ENCODE results near the gene SCAPER. TPM values are rescaled to one million over a fixed set of nuclear protein-coding genes. Genes with fewer than 3 reads are reported as not detected.

Gene SCAPER
- total RNA-seq, 1 experiment from 2014 or later = 15.3 TPM

DNA sequence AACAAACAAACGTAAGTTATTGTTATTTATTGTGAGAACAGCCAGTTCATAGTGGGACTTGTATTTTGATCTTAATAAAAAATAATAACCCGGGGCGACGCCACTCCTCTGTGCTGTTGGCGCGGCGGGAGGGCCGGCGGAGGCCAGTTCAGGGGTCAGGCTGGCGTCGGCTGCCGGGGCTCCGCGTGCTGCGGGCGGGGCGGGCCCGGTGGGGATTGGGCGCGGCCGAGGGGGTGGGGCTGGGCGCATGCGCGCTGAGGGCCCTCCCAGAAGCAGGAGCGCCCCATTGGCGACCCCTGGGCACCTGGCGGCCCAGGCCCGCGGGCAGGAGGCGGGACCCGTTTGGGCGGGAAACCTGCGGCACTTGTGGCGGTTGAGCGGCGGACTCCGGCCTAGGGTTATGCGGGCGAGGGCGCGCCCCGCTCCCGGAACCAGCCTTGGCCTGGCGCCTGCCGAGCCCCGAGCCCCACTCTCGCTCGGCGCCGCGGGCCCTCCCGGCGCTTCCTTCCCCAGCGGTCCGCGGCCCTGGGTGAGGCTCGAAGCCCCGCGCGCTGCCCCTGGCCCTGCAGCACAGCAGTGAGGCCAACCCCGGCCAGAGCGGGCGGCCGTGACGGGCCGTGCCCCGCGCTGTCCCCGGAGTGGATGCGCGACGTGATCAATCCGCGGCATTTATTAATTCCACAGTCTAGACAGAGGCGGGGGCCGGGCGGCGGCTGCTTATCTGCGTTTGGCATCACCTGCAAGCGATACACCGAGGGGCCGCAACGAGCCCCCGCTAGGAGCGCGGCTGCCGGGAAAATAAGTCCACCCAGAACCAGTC, 562.5 kb downstream of the SCAPER start:
- Histone ChIP-seq H3K36me3 (ENCODE audit: control insufficient read depth, insufficient read depth, low read length) (no peaks in the 10 kb centered on the region), H3K27me3 (ENCODE audit: control insufficient read depth, insufficient read depth, low read length) (peaks cover 16% of the 10 kb centered on the region), H3K27ac (ENCODE audit: low read length) (no peak overlapping the region), H3K4me3 (ENCODE audit: low read depth in 2 of 2, low read length in 2 of 2) (no peak overlapping the region), H3K4me1 (ENCODE audit: control insufficient read depth, insufficient read depth, low read length) (peaks cover 3% of the 10 kb centered on the region; the same call in 1 of the 2 replicates), H3K9me3 (ENCODE audit: control insufficient read depth, insufficient read depth, low read depth, low read length) (no peaks in the 10 kb centered on the region)
- ChIA-PET CTCF (no interaction called here), POLR2A (no interaction called here)
- DNase-seq (ENCODE audit: low read depth, low spot score) = no peak
- TF ChIP-seq REST (IDR thresholded peaks at IDR 0.05; ENCODE audit: insufficient read depth in 1 of 2, low read depth in 2 of 2, low read length in 1 of 2) = no peak
- TF ChIP-seq SIN3A (IDR thresholded peaks at IDR 0.05; ENCODE audit: borderline replicate concordance, insufficient read depth, low read depth, low read length) = no peak
- TF ChIP-seq POLR2AphosphoS5 (IDR thresholded peaks at IDR 0.05; ENCODE audit: low read depth, low read length) = no peak
- TF ChIP-seq, protein P1, sequence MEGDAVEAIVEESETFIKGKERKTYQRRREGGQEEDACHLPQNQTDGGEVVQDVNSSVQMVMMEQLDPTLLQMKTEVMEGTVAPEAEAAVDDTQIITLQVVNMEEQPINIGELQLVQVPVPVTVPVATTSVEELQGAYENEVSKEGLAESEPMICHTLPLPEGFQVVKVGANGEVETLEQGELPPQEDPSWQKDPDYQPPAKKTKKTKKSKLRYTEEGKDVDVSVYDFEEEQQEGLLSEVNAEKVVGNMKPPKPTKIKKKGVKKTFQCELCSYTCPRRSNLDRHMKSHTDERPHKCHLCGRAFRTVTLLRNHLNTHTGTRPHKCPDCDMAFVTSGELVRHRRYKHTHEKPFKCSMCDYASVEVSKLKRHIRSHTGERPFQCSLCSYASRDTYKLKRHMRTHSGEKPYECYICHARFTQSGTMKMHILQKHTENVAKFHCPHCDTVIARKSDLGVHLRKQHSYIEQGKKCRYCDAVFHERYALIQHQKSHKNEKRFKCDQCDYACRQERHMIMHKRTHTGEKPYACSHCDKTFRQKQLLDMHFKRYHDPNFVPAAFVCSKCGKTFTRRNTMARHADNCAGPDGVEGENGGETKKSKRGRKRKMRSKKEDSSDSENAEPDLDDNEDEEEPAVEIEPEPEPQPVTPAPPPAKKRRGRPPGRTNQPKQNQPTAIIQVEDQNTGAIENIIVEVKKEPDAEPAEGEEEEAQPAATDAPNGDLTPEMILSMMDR (IDR thresholded peaks at IDR 0.05) = no peak
- intact Hi-C loops (cut with micrococcal nuclease; ENCODE audit: unreplicated experiment) (no loop called here), in situ Hi-C loops (cut with HindIII; ENCODE audit: low pct_unique_long_range_greater_than_20kb, low sequenced_read_pairs) (no loop called here)
- no TSS peak for BruUV-seq (replicated peaks)
- no peak for ATAC-seq

- CTCF ChIA-PET = interaction anchor here (0.6 kb wide), 1 partner anchor 187 kb away, joined by 6 read pairs; no protein-coding TSS in a partner anchor
- Histone ChIP-seq H3K36me3 (ENCODE audit: control insufficient read depth, insufficient read depth, low read length) (peaks cover under 1% of the 10 kb centered on the region; the same call in 1 of the 2 replicates), H3K27ac (ENCODE audit: low read length) (no peak overlapping the region), H3K27me3 (ENCODE audit: control insufficient read depth, insufficient read depth, low read length) (peaks cover 16% of the 10 kb centered on the region), H3K9me3 (ENCODE audit: control insufficient read depth, insufficient read depth, low read depth, low read length) (no peaks in the 10 kb centered on the region), H3K4me3 (ENCODE audit: low read depth in 2 of 2, low read length in 2 of 2) (peak overlapping the region; percentile 42 to 52; a peak in 3 of 4 replicates), H3K4me1 (ENCODE audit: control insufficient read depth, insufficient read depth, low read length) (peaks cover 3% of the 10 kb centered on the region; the same call in 1 of the 2 replicates)
- no peak for DNase-seq (ENCODE audit: low read depth, low spot score)
- TF ChIP-seq POLR2AphosphoS5 (IDR thresholded peaks at IDR 0.05; ENCODE audit: low read depth, low read length) (no peak), TCF7L2 (IDR thresholded peaks at IDR 0.05; ENCODE audit: low read depth, low read length) (no peak), SIN3A (IDR thresholded peaks at IDR 0.05; ENCODE audit: borderline replicate concordance, insufficient read depth, low read depth, low read length) (no peak), REST (IDR thresholded peaks at IDR 0.05; ENCODE audit: insufficient read depth in 1 of 2, low read depth in 2 of 2, low read length in 1 of 2) (no peak)
- TF ChIP-seq, protein P1 (IDR thresholded peaks at IDR 0.05) = no peak
- no peak for ATAC-seq
- in situ Hi-C loops (cut with HindIII; ENCODE audit: low pct_unique_long_range_greater_than_20kb, low sequenced_read_pairs) (no loop called here), intact Hi-C loops (cut with micrococcal nuclease; ENCODE audit: unreplicated experiment) (no loop called here)
- BruUV-seq (replicated peaks) = no TSS peak
- POLR2A ChIA-PET = no interaction called here
Measured at GRCh38 chr15:76342058-76342381, 563.1 kb downstream of the SCAPER start.
